Measurements from ENCODE around the gene RAB43.

RAB43 gene

DNA sequence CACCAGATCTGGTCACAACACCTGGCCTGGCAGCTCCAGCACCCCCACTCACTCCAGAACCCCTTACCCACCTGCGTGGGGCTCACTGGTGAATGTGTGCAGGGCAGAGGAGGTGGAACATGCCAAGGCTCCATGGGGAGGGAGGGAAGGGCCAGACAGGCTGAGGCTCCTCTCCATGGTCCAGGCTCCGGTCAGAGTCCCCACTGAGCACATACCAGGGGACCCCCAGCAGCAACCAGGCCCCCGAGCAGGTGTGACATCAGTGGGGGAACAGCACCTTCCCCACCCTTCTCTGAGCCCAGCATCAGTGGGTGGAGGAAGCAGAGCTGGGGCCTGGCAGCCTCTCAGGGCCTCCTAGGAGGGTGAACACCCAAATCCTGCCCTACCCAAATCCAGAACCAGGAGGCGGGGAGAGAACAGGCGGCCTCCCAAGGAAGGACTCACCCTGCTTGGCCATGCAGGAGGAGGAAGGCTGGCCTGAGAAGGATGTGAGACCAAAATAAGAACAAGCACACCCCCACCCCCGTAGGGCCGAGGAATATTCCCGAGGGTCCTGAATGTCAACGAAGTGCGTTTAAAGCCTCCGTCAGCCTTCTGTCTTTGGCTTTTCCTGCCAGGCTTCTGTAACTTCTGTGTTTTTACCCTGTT lies 62.2 kb downstream of the RAB43 start:
- DNase-seq: no peak

DNA sequence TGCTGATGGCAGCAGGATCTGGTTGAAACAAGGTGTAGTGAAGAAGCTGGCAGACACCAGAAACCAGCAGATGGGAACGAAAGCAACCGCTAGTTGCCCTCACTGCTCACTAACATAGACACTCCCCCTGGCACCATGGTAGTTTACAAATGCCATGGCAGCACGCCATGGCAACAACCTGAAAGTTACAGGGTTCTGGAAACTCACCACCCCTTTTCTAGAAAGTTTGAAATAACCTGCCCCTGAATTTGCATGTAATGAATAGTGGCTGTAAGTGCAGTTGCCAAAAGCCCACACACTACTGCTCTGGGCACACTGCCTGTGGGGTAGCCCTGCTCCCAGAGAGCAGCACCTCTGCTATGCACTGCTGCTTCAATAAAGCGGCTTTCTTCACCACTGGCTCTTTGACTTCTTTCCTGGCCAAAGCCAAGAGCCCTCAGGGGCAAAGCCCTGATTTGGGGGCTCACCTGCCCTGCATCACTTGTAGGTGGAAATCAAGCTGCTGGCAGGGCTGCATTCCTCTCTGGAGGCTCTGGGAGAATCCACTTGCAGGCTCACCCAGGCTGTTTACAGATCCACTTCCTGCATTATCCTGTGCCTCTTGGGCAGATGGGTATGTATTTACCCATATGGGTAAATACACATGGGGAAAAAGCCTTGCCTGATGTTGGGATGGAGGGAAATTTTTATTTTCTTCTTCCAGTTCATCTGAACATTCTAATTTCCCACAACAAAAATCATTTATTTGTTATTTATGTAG lies 63.0 kb downstream of the RAB43 start:
- no peak for DNase-seq

DNA sequence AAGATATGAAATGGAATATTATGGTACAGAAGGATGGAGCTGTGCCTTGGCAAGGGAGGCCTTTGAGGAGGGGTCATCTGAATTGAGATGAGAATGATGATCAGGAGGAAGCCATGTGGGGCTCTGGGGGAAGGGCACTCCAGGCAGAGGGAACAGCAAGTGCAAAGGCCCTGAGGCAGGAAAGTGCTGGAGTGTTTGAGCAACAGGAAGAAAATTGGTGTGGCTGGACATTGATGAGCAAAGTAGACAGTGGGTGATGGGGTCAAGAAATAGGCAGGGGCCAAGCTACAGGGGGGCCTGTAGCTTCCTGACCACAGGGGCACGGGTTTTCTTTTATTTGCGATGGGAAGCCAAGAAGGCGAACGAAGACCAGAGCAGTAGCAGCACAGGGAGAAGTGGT lies 64.4 kb downstream of the RAB43 start:
- no peak for DNase-seq

DNA sequence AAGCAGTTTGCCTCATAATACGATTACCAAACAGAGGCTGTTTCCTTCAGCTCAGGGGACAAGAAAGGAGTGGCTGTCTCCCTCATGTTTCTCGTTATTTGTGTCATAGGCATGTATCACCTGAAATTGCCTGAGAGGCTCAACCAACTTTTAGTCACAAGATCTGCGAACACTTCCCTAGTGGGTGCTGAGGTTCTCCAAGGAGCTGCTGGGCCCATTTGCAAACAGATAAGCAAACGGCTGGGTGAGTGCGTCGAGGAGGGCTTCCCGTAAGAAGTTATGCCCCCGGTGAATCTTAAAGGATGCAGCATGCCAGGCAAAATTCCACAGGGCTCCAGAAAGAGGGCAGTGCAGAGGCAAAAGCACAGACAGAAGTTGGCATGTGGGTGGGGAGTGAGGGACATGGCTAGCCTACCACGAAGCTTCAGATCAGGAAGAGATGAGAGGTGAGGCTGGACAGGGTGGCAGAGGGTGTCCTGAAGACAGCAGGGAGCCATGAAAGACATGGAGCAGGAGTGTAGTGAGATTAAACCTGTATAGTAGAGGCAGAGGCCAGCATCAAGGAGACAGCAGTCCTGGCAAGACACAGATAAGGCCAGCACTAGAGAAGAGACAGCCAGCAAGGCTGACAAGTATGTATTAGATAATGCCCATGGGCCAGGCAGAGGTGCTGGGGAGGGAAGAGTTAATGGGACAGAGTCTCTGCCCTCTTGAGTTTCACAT lies 65.0 kb downstream of the RAB43 start:
- no peak for DNase-seq

DNA sequence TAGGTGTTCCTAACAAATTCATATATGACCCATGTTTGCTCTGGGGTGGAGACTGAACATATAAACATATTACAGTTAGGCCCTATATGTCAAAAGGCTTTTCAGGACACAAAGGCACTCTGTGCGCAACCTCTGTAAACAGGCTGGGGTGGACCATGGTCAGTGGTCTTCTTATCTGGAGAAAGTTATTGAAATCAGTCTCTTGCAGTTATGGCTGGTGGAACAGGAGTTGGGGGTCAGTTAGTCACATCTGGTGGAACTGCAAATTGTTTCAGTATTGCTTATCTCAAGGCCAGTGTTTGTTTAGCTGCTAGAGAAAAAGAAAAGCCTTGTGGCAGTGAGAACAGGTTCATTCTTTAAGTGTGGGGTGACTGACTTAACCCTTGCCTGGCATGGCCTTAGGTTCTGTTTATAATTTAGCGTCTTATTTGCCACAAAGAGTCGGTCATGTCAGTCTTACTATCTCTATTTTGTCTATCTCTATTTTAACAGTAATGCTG lies 66.9 kb downstream of the RAB43 start:
- DNase-seq: no peak

DNA sequence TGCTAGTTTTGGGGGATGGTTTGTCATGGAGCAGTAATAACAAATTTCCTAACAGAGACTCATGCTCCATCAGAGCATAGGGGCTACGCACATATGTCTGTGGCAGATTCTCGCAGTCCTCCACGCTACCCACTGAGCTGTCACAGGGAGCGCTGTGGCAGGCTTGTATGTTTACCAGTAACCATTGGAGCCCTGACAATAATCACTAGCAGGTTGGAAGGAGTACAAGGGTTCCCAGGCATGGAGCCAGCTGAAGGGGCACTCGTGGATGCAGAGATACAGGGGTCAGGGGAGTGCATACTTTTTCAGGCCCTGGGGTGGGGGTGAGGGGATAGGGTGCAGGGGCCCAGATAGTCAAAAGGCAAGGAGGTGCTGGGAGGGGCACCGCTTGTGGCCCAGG lies 68.9 kb downstream of the RAB43 start:
- no peak for DNase-seq

DNA sequence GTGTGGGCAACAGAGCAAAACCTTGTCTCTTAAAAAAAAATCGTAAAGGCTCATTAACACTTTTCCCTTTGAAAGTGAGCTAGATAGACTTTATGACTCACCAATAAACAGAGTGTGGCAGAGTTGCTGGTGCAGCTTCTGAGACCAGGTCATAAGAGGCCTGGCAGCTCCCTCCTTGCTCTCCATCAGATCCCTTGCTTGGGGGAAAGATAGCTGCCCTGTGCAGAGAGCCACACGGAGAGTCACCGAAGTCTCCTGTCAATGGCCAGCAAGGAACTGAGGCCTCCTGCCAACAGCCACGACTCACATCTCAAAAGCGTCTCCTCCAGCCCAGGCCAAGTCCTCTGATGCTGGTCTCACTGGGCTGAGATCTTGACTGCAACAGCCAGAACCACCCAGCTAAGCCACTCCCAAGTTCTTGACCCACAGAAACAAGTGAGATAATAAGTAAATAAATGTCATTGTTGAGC lies 69.7 kb downstream of the RAB43 start:
- DNase-seq: no peak

DNA sequence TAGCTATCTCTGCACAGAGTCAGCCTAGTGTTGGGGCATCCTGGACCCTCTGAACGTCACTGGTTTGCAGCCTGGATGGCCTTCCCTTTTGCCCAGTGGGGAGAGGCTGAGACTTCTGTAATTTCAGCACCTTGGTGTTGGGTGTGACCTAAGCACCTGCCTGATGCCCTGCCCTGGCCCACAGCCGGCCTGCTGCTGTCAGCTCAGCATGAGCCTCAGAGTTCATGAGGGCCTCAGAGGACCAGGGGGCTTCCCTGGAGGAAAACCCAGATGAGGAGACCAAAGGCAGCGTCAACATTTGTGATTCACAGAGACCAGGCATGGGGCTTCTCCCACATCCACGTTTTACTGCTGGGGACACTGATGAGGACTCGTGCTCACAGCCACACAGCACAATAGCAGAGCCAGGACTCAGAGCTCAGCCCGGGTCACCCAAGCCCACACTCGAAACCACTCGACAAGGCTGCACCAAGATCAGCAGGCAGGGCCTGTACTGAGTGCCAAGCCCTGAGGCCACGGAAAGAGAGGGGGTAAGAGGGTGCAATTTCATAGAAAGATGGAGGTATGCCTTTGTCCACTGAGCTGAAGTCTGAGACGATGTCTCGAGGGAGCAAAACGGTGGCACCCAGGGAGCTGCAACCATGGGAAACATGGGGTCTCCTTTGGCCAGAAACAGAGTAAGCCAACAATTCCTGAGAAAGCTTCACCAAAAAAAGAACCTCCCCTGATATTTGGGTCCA lies 70.9 kb downstream of the RAB43 start:
- DNase-seq: no peak

DNA sequence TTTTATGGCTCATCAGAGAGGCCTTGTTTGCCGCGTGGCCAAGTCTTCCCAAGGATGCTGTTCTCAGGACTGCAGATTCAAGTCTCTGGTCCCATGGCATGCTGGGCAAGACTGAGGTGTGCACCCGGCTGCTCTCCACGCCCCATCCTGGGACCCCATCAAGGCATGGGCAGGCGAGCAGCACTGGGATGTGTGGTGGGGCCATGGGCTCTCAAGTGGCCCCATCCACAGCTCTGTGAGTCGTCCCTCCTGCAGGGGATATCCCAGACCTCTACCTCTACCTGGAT lies 74.1 kb downstream of the RAB43 start:
- DNase-seq: no peak

DNA sequence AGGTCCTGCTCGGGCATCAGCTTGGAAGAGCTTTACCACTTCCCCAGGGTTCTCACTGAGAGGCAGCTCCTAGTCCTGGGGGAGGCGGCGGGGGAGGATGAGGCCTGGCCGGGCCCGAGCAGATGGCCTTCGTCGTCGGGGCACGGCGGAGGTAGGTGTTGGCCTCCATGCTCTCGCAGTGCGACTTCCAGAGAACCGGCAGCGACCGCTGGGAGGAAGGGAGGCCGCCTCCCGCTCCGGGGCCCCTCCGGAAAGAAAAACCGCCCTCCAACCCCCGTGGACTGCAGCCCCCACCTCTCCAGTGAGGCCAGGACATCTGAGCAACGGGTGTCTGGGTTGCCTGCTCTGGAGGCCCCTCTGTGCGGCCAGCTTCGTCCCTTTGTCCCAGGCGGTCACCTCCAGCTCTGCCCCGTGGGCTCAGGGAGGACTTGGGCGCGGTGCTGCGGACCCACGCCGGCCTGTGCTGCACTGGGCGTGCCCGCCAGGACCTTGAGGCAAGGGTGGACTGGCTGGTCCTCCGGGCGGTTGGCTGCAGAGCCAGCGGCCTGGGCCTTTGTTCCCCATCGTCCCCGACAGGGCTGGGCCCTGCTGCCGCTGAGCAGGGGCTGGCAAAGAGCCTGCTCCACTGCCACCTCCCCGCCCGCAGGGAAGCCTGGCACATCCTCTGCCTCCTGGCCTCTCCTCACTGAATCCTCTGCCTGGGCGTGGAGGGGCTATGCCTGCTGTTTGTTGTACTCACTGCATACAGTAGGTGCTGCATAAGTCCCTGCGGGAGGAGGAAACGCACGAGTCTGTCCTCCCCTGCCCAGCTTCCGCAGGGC lies 74.7 kb downstream of the RAB43 start:
- DNase-seq: no peak

DNA sequence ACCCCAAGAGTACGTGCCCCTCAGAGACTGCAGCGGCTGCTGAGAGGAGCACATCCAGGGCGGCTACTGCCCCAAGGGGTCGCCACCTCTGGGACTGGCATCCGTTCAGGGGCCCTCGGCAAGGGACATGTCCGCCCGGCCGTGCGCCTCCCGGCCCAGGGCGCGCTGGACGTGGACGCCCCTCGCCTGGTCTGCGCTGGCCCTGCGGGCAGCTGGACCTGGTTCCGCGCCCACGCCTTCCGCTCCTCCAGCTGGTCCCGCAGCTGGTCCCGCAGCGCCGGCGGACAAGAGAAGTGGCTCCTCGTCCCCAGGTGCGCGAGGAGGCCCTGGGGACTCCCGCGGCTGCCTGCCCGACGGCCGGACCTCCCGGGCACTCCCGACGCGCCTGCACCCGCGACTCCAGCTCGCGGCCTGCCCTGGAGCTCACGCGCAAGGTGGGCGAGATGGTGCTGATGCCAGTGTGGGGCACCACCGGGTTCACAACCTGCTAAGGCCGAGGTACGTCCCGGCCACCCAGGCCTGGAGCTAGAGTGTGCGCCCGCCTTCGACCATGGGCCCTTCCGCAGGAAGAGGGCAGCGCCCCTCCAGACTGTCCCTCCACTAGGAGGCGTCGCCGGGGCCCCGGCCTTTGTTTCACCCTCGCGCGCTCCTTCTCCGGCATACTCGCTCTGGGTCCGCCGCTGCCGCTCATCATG lies 75.4 kb downstream of the RAB43 start:
- no peak for DNase-seq

DNA sequence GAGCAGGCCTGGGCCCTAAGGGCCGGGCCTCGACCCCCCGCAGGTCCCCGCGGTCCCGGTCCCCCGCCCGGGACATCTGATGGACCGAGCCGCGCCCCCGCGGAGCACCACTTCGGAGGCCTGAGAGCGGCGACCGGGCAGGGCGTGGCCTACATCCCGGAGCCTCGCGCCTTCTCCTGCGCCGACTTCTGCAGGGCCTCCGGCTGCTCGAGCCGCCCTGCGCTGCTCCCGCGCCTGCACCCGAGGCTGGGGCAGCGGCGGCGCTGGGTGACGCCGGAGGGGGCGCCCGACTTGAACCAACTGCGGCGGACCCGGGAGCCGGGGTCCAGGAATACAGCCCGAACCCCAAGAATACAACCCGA lies 75.9 kb downstream of the RAB43 start:
- no peak for DNase-seq

DNA sequence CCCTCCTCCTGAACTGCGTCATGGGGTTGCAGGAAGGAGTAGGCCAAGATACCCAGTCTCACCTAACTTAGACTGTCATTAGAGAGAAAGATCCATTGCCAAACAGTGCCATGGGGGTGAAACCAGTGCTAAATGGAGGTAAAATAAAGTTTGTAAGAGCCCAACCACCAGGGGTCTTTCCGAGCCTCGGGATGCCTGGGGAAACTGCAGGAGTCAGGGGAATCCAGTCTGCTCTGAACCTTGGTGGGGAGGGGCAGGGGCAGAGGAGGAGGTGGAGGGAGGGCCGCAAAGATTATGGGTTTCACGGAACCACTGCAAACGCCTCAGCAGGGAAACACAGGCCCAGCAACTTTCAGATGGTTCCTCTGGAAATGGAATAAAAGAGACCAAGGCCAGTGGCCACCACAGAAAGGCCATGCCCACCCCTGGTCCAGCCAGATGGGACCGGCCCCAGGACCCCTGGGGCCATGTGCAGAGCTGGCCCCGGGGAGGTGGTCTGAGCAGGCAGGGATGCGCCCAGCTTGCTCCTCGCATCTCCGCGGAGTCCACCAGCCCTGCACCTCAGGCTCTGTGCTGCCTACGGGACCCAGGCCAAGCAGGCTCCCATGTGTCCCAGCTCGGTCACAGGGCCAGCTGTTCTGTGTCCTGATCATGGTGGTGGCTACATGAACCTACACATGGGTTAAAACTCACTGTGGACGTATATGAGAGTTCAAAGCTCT lies 80.9 kb downstream of the RAB43 start:
- no peak for DNase-seq

DNA sequence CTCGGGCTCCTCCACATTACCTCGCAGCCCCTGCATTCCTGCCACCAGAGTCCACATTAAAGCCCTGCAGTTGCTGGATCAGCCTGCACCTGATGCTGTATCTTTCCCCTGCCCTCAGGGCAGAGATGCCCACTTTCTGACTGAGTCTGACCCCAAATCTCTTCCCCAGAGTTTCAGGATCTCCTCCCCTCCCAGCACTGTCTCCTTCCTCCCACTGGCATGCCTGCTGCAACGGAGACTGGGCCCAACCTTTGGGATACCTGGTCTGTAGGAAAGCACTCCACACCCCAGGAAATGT lies 81.6 kb downstream of the RAB43 start:
- no peak for DNase-seq

DNA sequence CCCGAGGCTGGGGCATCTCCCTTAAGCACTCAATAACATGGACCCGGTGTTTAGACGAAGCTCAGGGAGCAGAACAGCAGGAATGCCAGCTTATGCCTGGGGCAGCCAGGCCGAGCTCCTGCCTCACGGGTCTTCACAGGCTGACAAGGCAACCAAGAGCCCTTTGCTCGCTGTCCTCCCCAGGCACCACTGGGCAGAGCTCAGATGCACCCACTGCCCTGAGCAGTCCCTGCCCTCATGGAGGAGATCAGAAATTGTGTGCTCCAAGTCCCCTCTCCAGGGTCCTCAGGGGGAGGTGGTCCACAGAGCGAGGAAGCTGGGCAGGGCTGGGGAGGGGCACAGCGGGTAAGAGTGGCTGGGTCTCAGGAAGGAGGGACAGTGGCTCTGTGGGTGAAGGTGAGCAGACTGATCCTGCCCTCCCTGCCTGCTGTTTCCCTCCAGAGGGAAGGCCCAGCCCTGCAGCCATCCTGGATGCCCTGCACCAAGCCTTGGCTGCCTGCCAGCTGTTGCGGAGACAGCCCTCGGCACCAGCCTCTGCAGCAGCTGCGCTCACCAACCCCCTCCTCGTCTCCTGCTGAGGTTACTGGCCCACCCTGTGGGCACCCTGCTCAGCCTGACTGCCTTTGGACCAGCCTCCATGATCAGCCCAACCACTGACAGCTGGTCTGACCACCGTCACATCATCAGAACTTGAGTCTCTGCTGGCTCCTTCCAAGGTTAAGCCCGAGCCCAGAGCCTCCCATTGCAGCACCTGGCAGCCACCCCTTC lies 82.1 kb downstream of the RAB43 start:
- DNase-seq: no peak

DNA sequence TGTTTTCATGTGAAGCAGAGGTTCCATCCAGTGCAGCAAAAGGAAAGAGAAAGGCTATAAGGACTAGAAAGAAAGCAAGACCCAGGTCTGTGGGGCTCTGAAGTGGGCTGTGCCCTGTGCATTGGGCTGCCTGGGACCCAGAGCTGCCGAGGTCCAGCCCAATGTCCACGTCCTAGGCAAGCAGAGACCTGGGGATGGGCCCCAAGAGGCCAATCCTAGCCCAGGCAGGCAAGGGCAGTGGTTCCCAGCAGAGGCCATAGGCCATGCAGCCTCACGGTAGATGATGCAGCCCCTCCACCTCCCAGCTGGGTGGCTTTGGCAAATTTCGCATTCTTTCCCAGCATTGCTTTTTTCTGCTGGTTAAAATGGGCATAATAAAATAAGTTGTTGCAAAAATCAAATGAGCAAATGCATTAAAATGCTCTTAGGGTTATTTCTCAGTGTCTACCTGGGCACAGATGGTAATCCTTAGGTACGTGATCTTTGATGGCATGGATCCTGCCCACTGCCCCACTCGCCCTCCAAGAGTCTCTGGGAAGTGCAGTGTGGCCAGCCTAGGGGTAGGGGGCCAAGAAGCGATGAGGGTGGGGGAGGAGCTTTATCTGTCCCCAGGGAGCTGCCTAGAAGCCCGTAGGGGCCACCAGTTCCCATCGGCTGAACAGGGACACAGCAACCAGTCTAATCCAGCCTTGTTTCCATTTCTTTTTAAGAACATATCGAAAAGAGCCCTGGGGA lies 83.3 kb downstream of the RAB43 start:
- DNase-seq: no peak
